Measurements from ENCODE around the gene EVI5L.

- no peak for TF ChIP-seq CTCF (CRISPR knock-in tag; IDR thresholded peaks at IDR 0.05)
- no peak for TF ChIP-seq ZNF331 (CRISPR knock-in tag; IDR thresholded peaks at IDR 0.05)
- no peak for TF ChIP-seq FOXP1 (IDR thresholded peaks at IDR 0.05)
- TF ChIP-seq FOXP1 (CRISPR knock-in tag; IDR thresholded peaks at IDR 0.05) = no peak
- TF ChIP-seq PLRG1 (conservative IDR thresholded peaks at IDR 0.05) = no peak
- TF ChIP-seq ZFYVE20 (CRISPR knock-in tag; IDR thresholded peaks at IDR 0.05; ENCODE audit: borderline replicate concordance, low read depth) = no peak
- no peak for TF ChIP-seq ZNF75D (CRISPR knock-in tag; IDR thresholded peaks at IDR 0.05; ENCODE audit: borderline replicate concordance)
- no peak for TF ChIP-seq ZNF292 (CRISPR knock-in tag; IDR thresholded peaks at IDR 0.05; ENCODE audit: borderline replicate concordance, low read depth)
- no peak for TF ChIP-seq ZNF615 (CRISPR knock-in tag; IDR thresholded peaks at IDR 0.05; ENCODE audit: borderline replicate concordance)
Measured at GRCh38 chr19:7781157-7781556, 48.9 kb upstream of the EVI5L start.
